CD14-positive monocyte (primary cell): ENCODE data around the gene KCNMA1. TPM values are rescaled to one million over a fixed set of nuclear protein-coding genes. Genes with fewer than 3 reads are reported as not detected.

Experiments used
- DNase-seq, 3 donors: peaks; one replicate each; pipeline ENCODE4 v3.0.0-alpha.2; 2011 to 2022
- H2AFZ ChIP-seq: 2 replicates; pipeline ENCODE4 v1.6.0; 2012; ENCODE audit warnings: mild to moderate bottlenecking, low read depth, low read length, inconsistent platforms; ENCODE audit not compliant: insufficient read depth, poor library complexity, severe bottlenecking
- H3K27ac ChIP-seq, 2 donors: 1 replicate in 1 of 2; 2 replicates in 1 of 2; pipeline ENCODE4 v1.5.1; 2012 to 2013; ENCODE audit warnings: low read length in 2 of 2, control low read depth in 1 of 2, inconsistent platforms in 1 of 2, low read depth in 1 of 2, mild to moderate bottlenecking in 1 of 2
- H3K27me3 ChIP-seq, 2 donors: one replicate each; pipeline versions ENCODE4 v1.6.0 to v1.6.1; 2011 to 2013; ENCODE audit warnings: low read length in 2 of 2; ENCODE audit not compliant: control insufficient read depth in 2 of 2, insufficient read depth in 2 of 2
- H3K36me3 ChIP-seq, 2 donors: replicated peaks in 1 of 2; 1 replicate in 1 of 2; 2 replicates in 1 of 2; pipeline versions ENCODE4 v1.5.1 to v1.6.1; 2012 to 2013; ENCODE audit warnings: low read length in 2 of 2, control low read depth in 1 of 2, inconsistent platforms in 1 of 2, mild to moderate bottlenecking in 1 of 2; ENCODE audit not compliant: insufficient read depth in 2 of 2, control insufficient read depth in 1 of 2
- H3K4me1 ChIP-seq, 2 donors: 1 replicate in 1 of 2; 2 replicates in 1 of 2; pipeline versions ENCODE4 v1.5.1 to v1.6.1; 2012 to 2013; ENCODE audit warnings: low read length in 2 of 2, control low read depth in 1 of 2, inconsistent platforms in 1 of 2, mild to moderate bottlenecking in 1 of 2, moderate library complexity in 1 of 2; ENCODE audit not compliant: insufficient read depth in 2 of 2, control insufficient read depth in 1 of 2
- H3K4me2 ChIP-seq: replicated peaks from 2 replicates; pipeline ENCODE3; 2012; ENCODE audit warnings: low read length, moderate library complexity, mild to moderate bottlenecking; ENCODE audit not compliant: poor library complexity, severe bottlenecking; ENCODE audit errors: extremely low read depth
- H3K4me3 ChIP-seq, 3 experiments: fragments of 200-600 bp in 1 of 3; sonication (generic) in 1 of 3; replicated peaks in 1 of 3; 1 replicate in 2 of 3; 2 replicates in 1 of 3; pipeline ENCODE4 v1.5.1; 2011 to 2013; ENCODE audit warnings: low read length in 3 of 3, mild to moderate bottlenecking in 3 of 3, control low read depth in 2 of 3, low read depth in 2 of 3, inconsistent platforms in 1 of 3, moderate library complexity in 1 of 3
- H3K79me2 ChIP-seq: 2 replicates; pipeline ENCODE4 v1.6.0; 2012; ENCODE audit warnings: mild to moderate bottlenecking, control low read depth, inconsistent platforms, low read length, moderate library complexity; ENCODE audit not compliant: insufficient read depth
- H3K9ac ChIP-seq: 2 replicates; pipeline ENCODE4 v1.6.0; 2017; ENCODE audit warnings: low read length, mild to moderate bottlenecking; ENCODE audit not compliant: insufficient read depth, poor library complexity, severe bottlenecking
- H3K9me3 ChIP-seq, 2 donors: replicated peaks in 1 of 2; 1 replicate in 1 of 2; 2 replicates in 1 of 2; pipeline versions ENCODE4 v1.5.1 to v1.6.1; 2012 to 2013; ENCODE audit warnings: low read length in 2 of 2, control low read depth in 1 of 2; ENCODE audit not compliant: control insufficient read depth in 1 of 2, insufficient read depth in 1 of 2
- H4K20me1 ChIP-seq: 2 replicates; pipeline ENCODE4 v1.6.0; 2012; ENCODE audit warnings: mild to moderate bottlenecking, low read length, control low read depth, moderate library complexity; ENCODE audit not compliant: insufficient read depth
- H3K27ac Mint-ChIP-seq, 7 donors: one replicate each; pipeline ENCODE4 v1.8.0; 2020; ENCODE audit warnings: mild to moderate bottlenecking in 7 of 7, mixed read lengths in 7 of 7, moderate library complexity in 6 of 7, inconsistent platforms in 2 of 7
- H3K27me3 Mint-ChIP-seq, 3 donors: one replicate each; pipeline ENCODE4 v1.8.0; 2021 to 2022; ENCODE audit warnings: low read depth in 3 of 3, mild to moderate bottlenecking in 3 of 3, mixed read lengths in 3 of 3, moderate library complexity in 3 of 3, inconsistent platforms in 1 of 3
- H3K36me3 Mint-ChIP-seq, 2 donors: one replicate each; pipeline ENCODE4 v1.8.0; 2020; ENCODE audit warnings: mixed read lengths in 2 of 2, inconsistent platforms in 1 of 2, mild to moderate bottlenecking in 1 of 2
- H3K4me1 Mint-ChIP-seq: one replicate; pipeline ENCODE4 v1.8.0; 2020; ENCODE audit warnings: mild to moderate bottlenecking, mixed read lengths
- H3K4me3 Mint-ChIP-seq, 2 donors: one replicate each; pipeline ENCODE4 v1.8.0; 2020; ENCODE audit warnings: mild to moderate bottlenecking in 2 of 2, mixed read lengths in 2 of 2, moderate library complexity in 1 of 2
- H3K9me3 Mint-ChIP-seq, 7 donors: one replicate each; pipeline ENCODE4 v1.8.0; 2020 to 2022; ENCODE audit warnings: mixed read lengths in 7 of 7, mild to moderate bottlenecking in 6 of 7, moderate library complexity in 6 of 7, inconsistent platforms in 2 of 7
- CTCF ChIP-seq: fragments of 200-600 bp; IDR thresholded peaks from one replicate; pipeline ENCODE4 v1.8.0; 2022; ENCODE audit warnings: antibody characterized with exemption, mild to moderate bottlenecking
- WGBS: methylation state at CpG from one replicate; pipeline ENCODE4 v1.1.5; 2013; ENCODE audit warnings: missing lambda C conversion rate; ENCODE audit not compliant: insufficient coverage; 5-methylcytosine and 5-hydroxymethylcytosine counted together
- intact Hi-C, 2 donors: fragments of 100-400 bp; cut with micrococcal nuclease; formaldehyde crosslinking; loops; one replicate each; pipeline versions ENCODE4 v1.15.0 to v1.15.1; 2023
- polyA plus RNA-seq, 3 donors: library from polyadenylated mRNA; depleted of rRNA in 1 of 3; unstranded in 2 of 3; stranded (reverse) in 1 of 3; fragments of 300-500 nt in 2 of 3; fragments of >200 nt in 1 of 3; fragmentation: Illumina TruSeq in 2 of 3; gene quantifications; 1 replicate in 2 of 3; 2 replicates in 1 of 3; pipeline ENCODE4 v1.2.3, GENCODE V29; 2012 to 2021

KCNMA1 gene
- polyA plus RNA-seq, 3 donors, result 0.11 to 1.0 TPM; not detected in 1

DNA sequence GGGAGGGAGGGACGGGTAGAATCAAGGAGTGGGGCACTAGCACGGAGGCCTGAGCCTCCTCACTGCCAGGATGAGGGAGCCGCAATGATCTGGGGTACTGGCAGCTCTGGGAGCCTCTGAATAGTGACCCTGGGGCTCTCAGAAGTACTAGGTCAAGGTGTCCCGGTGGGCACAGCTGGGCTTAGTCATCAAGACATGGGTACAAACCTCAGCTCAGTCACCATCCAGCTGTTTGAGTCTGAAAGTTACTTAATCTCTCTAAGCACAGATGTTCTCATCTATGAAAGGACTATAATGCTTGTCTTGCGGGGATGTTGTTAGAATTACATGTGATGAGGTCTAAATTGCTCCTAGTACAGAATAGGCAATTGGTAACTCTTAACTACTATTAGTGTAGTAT lies 276.8 kb downstream of the KCNMA1 start:
- H3K36me3 ChIP-seq, result no peaks in the 10 kb centered on the region
- intact Hi-C loops, result no loop called here
- no peak overlapping the region for H2AFZ ChIP-seq
- H3K27ac ChIP-seq, result no peak overlapping the region
- no peaks in the 10 kb centered on the region for H4K20me1 ChIP-seq
- H3K9ac ChIP-seq, result no peak overlapping the region
- no peaks in the 10 kb centered on the region for H3K4me1 Mint-ChIP-seq
- H3K4me3 Mint-ChIP-seq, result no peak overlapping the region
- no peaks in the 10 kb centered on the region for H3K27me3 ChIP-seq
- no peak overlapping the region for H3K4me2 ChIP-seq
- WGBS, result 89% methylated on average over 3 of the region's 5 CpGs
- H3K27me3 Mint-ChIP-seq, result peaks cover 5 to 11% (median 8%) of the 10 kb centered on the region in 3 donors
- no peaks in the 10 kb centered on the region for H3K79me2 ChIP-seq
- TF ChIP-seq CTCF, result no peak
- no peak for DNase-seq
- H3K4me3 ChIP-seq, result no peak overlapping the region
- no peaks in the 10 kb centered on the region for H3K36me3 Mint-ChIP-seq
- no peaks in the 10 kb centered on the region for H3K9me3 ChIP-seq
- H3K9me3 Mint-ChIP-seq, result peaks cover 0 to 11% (median 2%) of the 10 kb centered on the region in 7 donors
- H3K4me1 ChIP-seq, result no peaks in the 10 kb centered on the region
- no peak overlapping the region for H3K27ac Mint-ChIP-seq

DNA sequence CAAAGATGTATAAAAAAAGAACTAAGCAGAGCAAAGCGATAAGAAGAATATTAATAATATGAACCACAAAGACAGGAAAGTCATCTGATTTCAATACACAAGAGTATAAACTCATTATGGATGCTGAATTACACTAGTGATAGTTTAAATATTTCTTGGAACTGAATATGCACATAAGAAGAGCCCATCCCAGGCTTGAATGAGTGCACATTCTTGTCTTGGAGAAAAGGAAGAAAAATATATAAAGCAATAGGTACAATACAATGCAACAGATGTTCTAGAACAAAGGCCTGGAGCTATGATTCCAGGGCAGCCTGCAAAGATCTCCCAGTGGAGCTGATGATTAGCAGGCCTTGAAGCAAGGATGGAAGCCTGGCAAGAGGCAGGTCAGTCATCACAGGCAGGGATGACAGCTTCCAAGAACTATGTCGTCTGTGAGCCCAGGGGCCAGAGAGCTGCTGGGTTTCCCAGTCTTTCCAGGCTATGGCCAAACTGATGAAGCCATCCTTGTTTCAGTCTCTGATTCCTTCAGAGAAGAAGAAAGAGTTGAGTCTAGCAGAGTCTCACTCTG lies 277.6 kb downstream of the KCNMA1 start:
- Histone ChIP-seq H3K4me1 (no peaks in the 10 kb centered on the region), H4K20me1 (no peaks in the 10 kb centered on the region), H3K27ac (no peak overlapping the region), H3K79me2 (no peaks in the 10 kb centered on the region), H2AFZ (no peak overlapping the region), H3K27me3 (no peaks in the 10 kb centered on the region), H3K4me3 (no peak overlapping the region), H3K9ac (no peak overlapping the region), H3K36me3 (no peaks in the 10 kb centered on the region), H3K9me3 (no peaks in the 10 kb centered on the region), H3K4me2 (no peak overlapping the region)
- TF ChIP-seq CTCF, result no peak
- H3K4me3 Mint-ChIP-seq, result no peak overlapping the region
- 100% methylated on average over 1 of the region's 2 CpGs for WGBS
- H3K27me3 Mint-ChIP-seq, result peaks cover 5 to 11% (median 7%) of the 10 kb centered on the region in 3 donors
- intact Hi-C loops, result no loop called here
- H3K36me3 Mint-ChIP-seq, result no peaks in the 10 kb centered on the region
- H3K27ac Mint-ChIP-seq, result no peak overlapping the region
- H3K4me1 Mint-ChIP-seq, result no peaks in the 10 kb centered on the region
- DNase-seq, result no peak
- H3K9me3 Mint-ChIP-seq, result peaks cover 0 to 11% (median 2%) of the 10 kb centered on the region in 7 donors
